ENCODE measurements around the gene RHOC.
A peak's percentile ranks its signal among the peaks of the same experiment; 100 is the strongest.
"Not testable (repeated sequence)": the region's sequence is repeated elsewhere in the genome, so short reads cannot be mapped to it uniquely, and the experiment has no call there.

Gene RHOC

DNA sequence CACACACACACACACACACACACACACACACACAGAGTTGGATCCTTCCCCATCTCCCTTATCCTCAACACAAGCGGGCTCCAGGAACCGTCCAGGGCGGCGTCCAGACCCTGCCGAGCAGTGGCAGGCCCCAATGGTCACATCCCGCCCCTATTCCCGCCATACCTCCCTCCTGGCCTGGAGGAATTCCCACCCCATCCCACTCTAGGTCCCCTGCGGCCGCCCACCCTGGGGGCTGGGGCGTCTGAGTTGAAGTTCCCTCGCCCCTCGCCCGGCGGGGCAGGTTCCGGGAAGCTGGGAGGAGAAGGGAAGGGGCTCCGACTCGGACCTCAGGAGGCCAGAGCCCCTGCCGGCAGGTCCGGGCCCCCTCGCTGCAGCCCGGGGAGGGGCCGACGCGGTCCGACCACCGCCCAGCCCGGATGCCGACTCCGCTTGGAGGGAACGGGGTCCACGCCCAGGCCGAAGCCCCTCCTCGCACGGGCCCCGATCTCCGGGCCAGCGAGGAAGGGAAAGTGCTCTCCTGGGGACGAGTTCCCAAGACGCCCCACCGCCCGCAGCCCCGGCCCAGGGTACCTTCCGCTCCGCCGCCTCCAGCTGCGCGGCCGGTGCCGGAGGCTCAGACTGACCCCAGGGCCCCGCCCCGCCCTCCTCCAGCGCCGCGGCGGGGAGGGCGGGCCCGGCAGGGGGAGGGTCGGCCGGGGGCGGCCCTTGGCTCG lies at the start of gene RHOC:
Gene RHOC, minus strand, starts transcription at position 623 of the 716 bp plus-strand sequence. CDS start 3,328 bp downstream, outside the sequence.
- Mint-ChIP-seq H3K27me3 (peaks cover 21% of the 10 kb centered on the region), H3K9me3 (no peaks in the 10 kb centered on the region)

DNA sequence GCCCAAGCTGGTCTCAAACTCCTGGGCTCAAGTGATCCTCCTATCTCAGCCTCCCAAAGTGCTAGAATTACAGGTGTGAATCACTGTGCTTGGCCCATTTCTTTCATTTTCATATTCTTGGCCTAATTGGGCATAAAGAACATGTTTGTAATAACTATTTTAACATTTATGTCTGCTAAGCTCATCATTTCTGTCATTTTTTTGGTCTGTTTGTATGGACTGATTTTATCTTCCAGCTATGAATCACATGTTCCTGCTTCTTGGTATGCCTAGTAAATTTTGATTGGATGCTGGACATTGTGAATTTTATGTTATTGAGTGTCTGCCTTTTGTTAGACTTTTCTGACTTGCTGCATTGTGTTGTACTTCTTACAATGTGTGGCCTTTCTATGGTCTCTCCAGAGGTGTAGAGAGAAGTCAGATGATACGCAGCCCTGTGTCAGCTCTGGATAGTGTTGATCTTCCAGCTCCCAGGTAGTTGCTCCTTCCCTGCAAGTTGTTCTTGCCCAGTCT lies 47.2 kb upstream of the RHOC start:
- Mint-ChIP-seq H3K27me3 (peaks cover 64% of the 10 kb centered on the region), H3K4me1 (no peaks in the 10 kb centered on the region), H3K9me3 (peaks cover 7 to 22% of the 10 kb centered on the region in 2 donors), H3K4me3 (no peak overlapping the region), H3K27ac (no peak overlapping the region)
- DNase-seq (no peak), ATAC-seq (no peak)

More for the DNA sequence above, at the start of gene RHOC:
- ATAC-seq, result peak; percentile 59
- DNase-seq, result peak in 1 of 2 donors; percentile 51
- peak within 1 kb of the TSS; percentile 59 to 84 for H3K4me3 Mint-ChIP-seq
- H3K4me1 Mint-ChIP-seq, result peaks cover 76% of the 10 kb centered on the region
- H3K27ac Mint-ChIP-seq, result peak within 1 kb of the TSS; percentile 20 to 77

DNA sequence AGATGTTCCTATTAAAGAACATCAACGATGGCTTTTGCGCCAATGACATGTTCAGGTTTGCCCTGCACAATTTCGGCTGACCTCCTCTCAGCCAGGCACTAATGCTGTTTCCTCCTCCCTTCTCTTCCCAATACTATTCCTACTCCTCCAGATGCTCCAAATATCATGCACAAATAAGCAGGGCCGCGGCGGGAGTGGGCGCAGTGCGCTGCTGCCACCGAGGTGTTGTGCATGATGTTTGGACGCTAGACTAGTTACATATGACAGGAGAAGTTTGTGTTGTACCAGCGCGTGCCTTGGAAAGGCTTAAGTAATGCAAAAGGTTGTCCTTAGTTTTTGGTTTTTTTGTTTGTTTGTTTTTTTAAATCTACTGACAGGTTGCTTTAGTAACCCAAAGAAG lies 41.5 kb upstream of the RHOC start:
- Mint-ChIP-seq H3K27me3 (peaks cover 61% of the 10 kb centered on the region), H3K4me1 (peaks cover 13% of the 10 kb centered on the region), H3K9me3 (peaks cover 3 to 4% of the 10 kb centered on the region in 2 donors), H3K4me3 (no peak overlapping the region), H3K27ac (no peak overlapping the region)
- DNase-seq (no peak), ATAC-seq (no peak)

DNA sequence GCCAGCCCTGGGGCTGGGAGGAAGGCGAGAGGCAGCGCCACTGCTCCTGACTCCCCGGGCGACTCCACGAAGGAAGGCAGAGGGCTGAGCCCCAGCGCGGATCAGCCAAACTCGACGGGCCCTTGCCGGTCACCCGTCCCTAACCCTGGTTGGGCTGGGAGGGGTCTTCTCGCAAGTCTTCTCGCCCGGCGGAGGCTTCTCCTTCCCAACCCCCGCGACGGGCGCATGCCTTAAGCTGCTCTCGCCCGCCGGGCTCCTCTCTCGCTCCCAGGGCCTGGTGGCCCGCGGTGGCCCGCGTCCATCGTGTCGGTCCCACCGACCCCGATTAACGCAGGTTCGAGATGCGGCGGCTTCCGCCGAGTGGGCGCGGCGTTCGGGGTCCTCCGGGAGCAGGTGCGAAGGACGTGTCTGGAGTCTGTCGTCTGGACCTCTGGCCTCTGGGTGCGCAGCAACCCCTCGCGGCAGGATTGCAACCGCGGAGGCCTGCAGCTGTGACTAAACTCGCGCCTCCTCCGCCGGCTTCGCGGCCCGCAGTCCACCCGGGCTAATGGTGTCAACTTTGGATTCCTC lies 37.2 kb upstream of the RHOC start:
- Mint-ChIP-seq H3K4me1 (peaks cover 18% of the 10 kb centered on the region), H3K27ac (no peak overlapping the region), H3K27me3 (peaks cover 91% of the 10 kb centered on the region), H3K4me3 (peak overlapping the region in 1 of 2 donors; percentile 65), H3K9me3 (no peaks in the 10 kb centered on the region)
- DNase-seq (no peak), ATAC-seq (peak; percentile 23)

DNA sequence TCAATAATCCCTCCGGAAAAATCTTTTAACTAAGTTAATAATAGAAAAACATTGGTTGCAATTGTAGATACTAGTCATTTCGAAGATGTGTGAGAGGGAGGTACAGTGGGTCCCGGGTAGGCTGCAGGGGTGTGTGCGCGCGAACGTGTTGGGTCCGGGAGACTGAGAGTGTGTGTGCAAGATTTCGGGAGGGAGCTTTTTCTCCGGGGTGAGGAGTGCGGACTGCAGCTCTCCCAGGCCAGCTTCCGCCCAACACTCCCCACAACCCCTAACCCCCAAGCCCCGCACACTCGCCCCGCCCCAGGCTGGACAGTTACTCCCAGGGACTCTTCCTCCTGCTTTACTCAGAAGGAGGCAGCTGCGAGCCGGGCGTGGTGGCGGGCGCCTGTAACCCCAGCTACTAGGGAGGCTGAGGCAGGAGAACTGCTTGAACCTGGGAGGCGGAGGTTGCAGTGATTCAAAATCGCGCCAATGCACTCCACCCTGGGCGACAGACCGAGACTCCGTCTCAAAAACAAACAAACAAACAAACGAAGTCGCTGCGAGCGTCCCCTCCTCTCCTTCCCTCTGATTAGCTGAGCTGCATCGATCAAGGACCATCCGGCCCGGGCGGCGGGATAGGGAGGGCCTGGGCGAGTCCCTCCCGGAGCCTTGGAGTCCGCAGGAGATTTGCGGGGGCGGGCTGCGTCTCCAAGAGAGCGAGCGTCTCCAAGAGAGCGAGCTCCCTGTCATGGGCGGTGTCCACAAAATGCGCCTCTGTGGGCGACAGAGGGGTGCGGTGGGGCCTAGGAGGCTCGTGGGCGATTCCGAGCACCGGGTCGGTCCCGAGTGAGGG lies 36.5 kb upstream of the RHOC start:
- no peak overlapping the region for H3K27ac Mint-ChIP-seq
- ATAC-seq (peak; percentile 57), DNase-seq (no peak)
- H3K4me1 Mint-ChIP-seq, result peaks cover 18% of the 10 kb centered on the region
- peaks cover 92% of the 10 kb centered on the region for H3K27me3 Mint-ChIP-seq
- peak overlapping the region; percentile 53 to 65 for H3K4me3 Mint-ChIP-seq
- no peaks in the 10 kb centered on the region for H3K9me3 Mint-ChIP-seq

DNA sequence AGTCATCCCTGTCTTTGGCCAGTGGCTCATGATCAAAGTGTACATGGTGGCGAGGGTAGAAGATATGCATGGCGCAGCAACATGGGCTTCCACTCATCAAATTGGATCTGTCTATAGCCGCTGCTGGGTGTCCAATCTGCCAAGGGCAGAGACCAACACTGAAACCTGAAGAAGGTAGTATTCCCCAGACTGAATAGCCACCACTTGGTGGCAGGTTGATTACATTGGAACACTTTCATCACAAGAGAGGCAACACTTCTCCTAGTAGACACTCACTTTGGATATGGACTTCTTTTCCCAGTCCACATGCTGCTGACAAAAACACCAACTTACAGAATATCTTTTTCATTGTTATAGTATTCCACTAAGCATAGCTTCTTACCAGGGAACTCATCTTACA lies 30.6 kb upstream of the RHOC start:
- Mint-ChIP-seq H3K4me1 (peaks cover 8% of the 10 kb centered on the region), H3K27ac (no peak overlapping the region), H3K4me3 (no peak overlapping the region), H3K27me3 (peaks cover 46% of the 10 kb centered on the region), H3K9me3 (no peaks in the 10 kb centered on the region)
- DNase-seq (no peak), ATAC-seq (no peak)

DNA sequence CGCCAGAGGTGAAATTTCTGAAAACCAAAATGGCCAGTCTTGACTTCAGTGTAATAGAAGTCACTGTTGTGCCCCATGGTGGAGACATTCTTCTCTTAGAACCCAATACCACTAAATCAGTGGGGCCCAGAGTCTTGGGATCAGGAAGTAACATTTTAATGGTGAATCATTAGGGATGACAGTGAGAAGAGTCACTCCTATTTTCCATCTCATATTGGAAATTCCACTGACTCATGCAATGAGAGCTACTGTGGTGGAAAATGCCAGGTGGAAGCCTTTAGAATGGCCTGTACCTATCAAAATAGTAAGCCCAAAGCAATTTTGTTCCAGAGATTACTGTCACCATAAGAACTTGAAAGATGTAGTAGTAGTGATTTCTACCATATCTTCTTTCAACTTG lies 28.8 kb upstream of the RHOC start:
- Mint-ChIP-seq H3K27me3 (peaks cover 28% of the 10 kb centered on the region), H3K4me1 (peaks cover 8% of the 10 kb centered on the region), H3K27ac (no peak overlapping the region), H3K4me3 (no peak overlapping the region), H3K9me3 (no peaks in the 10 kb centered on the region)
- ATAC-seq (peak; percentile 49), DNase-seq (no peak)

DNA sequence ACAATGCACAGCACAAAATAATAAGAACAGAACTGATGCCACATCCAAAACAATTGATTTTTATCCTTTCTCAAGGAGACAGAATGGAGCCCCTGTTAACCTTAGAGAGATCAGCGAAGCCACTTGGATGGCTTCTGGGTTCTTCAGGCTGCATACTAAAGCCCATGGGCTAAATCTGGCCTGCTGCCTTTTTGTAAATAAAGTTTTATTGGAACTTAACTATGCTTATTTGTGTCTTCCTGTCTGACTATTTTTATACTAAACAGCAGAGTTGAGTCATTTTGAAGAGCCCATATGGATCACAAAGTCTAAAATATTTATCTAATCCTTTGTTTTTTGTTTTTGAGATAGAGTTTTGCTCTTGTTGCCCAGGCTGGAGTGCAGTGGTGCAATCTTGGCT lies 24.5 kb upstream of the RHOC start:
- DNase-seq (no peak), ATAC-seq (no peak)
- Mint-ChIP-seq H3K27ac (peak overlapping the region in 1 of 2 donors; percentile 82), H3K9me3 (no peaks in the 10 kb centered on the region), H3K4me1 (peaks cover 8% of the 10 kb centered on the region), H3K4me3 (no peak overlapping the region), H3K27me3 (peaks cover 7% of the 10 kb centered on the region)

DNA sequence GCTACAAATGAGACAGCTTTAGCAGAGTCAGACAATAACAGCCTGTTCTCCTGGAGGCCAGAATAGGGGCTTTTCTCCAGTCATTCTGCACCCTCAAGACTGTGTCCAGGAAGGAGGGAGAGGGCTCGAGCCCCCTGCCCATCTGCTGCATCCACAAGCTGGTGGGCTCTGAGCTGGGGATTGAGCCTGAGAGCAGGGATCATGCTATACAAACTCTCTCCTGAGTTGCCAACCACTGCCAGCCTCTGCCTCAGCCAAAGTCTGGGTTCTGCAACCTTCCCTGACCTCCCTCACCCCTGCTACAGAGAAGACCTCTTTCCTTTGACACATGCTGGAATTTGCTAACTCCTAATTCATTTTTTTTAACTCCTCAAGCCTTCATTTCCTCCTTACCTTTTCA lies 23.0 kb upstream of the RHOC start:
- H3K4me1 Mint-ChIP-seq, result peaks cover 6% of the 10 kb centered on the region

DNA sequence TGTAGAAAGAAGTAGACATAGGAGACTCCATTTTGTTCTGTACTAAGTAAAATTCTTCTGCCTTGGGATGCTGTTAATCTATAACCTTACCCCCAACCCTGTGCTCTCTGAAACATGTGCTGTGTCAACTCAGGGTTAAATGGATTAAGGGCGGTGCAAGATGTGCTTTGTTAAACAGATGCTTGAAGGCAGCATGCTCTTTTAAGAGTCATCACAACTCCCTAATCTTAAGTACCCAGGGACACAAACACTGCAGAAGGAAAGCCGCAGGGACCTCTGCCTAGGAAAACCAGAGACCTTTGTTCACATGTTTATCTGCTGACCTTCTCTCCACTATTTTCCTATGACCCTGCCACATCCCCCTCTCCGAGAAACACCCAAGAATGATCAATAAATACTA lies 22.1 kb upstream of the RHOC start:
- not testable (repeated sequence) for H3K27me3 Mint-ChIP-seq, H3K4me3 Mint-ChIP-seq, DNase-seq, H3K9me3 Mint-ChIP-seq, H3K4me1 Mint-ChIP-seq, H3K27ac Mint-ChIP-seq, ATAC-seq

More for the DNA sequence above, 23.0 kb upstream of the RHOC start:
- no peak for ATAC-seq
- DNase-seq, result no peak
- no peaks in the 10 kb centered on the region for H3K9me3 Mint-ChIP-seq
- peaks cover 7% of the 10 kb centered on the region for H3K27me3 Mint-ChIP-seq
- H3K4me3 Mint-ChIP-seq, result no peak overlapping the region
- peak overlapping the region in 1 of 2 donors; percentile 59 for H3K27ac Mint-ChIP-seq

DNA sequence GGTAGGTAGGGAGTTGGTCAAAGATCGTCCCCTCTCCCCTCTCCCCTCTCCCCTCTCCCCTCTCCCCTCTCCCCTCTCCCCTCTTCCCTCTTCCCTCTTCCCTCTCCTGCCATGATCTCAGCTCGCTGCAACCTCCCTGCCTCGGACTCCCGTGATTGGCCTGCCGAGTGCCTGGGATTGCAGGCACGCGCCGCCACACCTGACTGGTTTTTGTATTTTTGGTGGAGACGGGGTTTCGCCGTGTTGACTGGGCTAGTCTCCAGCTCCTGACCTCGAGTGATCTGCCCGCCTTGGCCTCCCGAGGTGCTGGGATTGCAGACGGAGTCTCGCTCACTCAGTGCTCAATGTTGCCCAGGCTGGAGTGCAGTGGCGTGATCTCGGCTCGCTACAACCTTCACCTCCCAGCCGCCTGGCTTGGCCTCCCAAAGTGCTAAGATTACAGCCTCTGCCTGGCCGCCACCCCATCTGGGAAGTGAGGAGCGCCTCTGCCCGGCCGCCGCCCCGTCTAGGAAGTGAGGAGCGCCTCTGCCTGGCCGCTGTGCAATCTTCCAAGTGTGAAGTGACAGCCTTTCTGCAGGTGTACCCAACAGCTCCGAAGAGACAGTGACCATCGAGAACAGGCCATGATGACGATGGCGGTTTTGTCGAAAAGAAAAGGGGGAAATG lies 21.5 kb upstream of the RHOC start:
- not testable (repeated sequence) for H3K27me3 Mint-ChIP-seq, H3K9me3 Mint-ChIP-seq, ATAC-seq, H3K4me1 Mint-ChIP-seq, H3K27ac Mint-ChIP-seq, DNase-seq, H3K4me3 Mint-ChIP-seq

DNA sequence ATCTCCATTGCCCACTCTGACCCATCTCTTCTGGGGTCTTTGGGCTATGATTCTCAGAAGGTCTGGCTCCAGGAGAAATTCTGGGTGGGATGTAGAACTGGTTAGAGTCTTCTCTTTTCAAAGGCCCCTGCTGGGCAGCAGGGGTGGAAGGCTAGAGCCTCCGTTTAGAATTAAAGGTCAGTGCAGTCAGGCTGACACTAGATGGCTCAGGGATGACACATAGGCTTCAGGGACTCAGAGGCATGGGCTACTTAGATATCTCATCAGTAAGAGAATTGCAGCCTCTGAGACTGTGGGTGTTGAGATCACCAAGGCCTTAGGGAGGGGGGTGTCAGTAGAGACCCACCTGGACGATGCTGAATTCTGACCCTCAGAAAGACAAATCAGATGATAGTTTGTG lies 20.8 kb upstream of the RHOC start:
- no peak for DNase-seq
- Mint-ChIP-seq H3K27me3 (peaks cover 12% of the 10 kb centered on the region), H3K4me1 (peaks cover 10% of the 10 kb centered on the region), H3K27ac (no peak overlapping the region), H3K9me3 (no peaks in the 10 kb centered on the region), H3K4me3 (no peak overlapping the region)
- ATAC-seq, result no peak

DNA sequence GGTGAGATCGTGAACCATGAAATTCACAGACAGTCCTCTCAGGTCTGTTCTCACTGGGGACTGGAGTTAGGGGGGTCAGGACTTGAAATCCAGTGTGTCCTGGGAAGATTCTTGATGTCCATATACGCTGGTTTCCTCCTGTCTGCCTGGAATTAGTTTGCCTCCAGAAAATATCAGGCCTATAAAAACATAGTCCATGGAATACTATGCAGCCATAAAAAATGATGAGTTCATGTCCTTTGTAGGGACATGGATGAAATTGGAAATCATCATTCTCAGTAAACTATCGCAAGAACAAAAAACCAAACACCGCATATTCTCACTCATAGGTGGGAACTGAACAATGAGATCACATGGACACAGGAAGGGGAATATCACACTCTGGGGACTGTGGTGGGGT lies 17.3 kb upstream of the RHOC start:
- not testable (repeated sequence) for H3K9me3 Mint-ChIP-seq, H3K27ac Mint-ChIP-seq, DNase-seq, H3K4me3 Mint-ChIP-seq, ATAC-seq
- Mint-ChIP-seq H3K4me1 (peaks cover 21% of the 10 kb centered on the region), H3K27me3 (peaks cover 42% of the 10 kb centered on the region)

DNA sequence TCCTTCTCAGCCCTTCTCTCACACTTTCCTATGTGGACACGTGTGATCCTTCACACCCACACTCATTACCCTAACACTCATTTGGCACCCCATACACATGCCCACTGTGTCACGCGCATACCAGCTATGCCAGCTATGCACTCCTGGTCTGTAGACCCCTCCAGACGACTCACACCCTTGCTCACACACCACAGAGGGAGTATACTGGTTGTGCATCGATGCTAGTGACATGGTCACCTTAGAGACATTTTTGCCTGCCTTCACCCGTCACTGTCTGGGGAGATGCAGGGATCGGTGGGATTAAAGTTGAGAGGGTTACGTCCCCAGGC lies 16.5 kb upstream of the RHOC start:
- peak overlapping the region in 1 of 2 donors; percentile 3 for H3K4me3 Mint-ChIP-seq
- no peaks in the 10 kb centered on the region for H3K9me3 Mint-ChIP-seq
- peaks cover 28% of the 10 kb centered on the region for H3K4me1 Mint-ChIP-seq
- peak overlapping the region; percentile 24 to 80 for H3K27ac Mint-ChIP-seq
- H3K27me3 Mint-ChIP-seq, result peaks cover 50% of the 10 kb centered on the region
- ATAC-seq (peak; percentile 3), DNase-seq (no peak)
